HCT116 (cell line): Measurements from ENCODE around the gene SHCBP1. TPM values are rescaled to one million over a fixed set of nuclear protein-coding genes. Genes with fewer than 3 reads are reported as not detected.

Experiments
- ATAC-seq: fragments of 200-7000 bp; cut with Tn5 transposase; 2 replicates; pipeline ENCODE4 v1.9.1; 2020; ENCODE audit warnings: mild to moderate bottlenecking, moderate library complexity
- BruUV-seq: library from RNA; stranded (reverse); fragments of 400-500 nt; replicated peaks from 2 replicates; lab custom pipeline; 2021; lab: Mats Ljungman, UMichigan
- CTCF ChIA-PET: fragments of 300-600 bp; sonication (Branson Sonifier 250); formaldehyde crosslinking; loops from one replicate; lab custom pipeline; 2021; ENCODE audit warnings: antibody characterized with exemption; lab: Charles Lee
- POLR2A ChIA-PET: fragments of 300-600, 350-600 bp; sonication (Branson Sonifier 250); formaldehyde crosslinking; loops from one replicate; lab custom pipeline; 2021; ENCODE audit warnings: antibody characterized with exemption; lab: Charles Lee
- RAD21 ChIA-PET, 2 experiments: fragments of 300-600 bp; sonication (Branson Sonifier 250); formaldehyde crosslinking; loops; one replicate each; lab custom pipeline; 2023; ENCODE audit warnings: low total read pairs in 2 of 2; ENCODE audit not compliant: uncharacterized antibody in 2 of 2, unreplicated experiment in 2 of 2, low non-redundant PET in 1 of 2; lab: Charles Lee
- DNase-seq: peaks from one replicate; pipeline ENCODE4 v3.0.0-alpha.2; 2010; ENCODE audit warnings: low read depth, low spot score
- H2AFZ ChIP-seq: fragments of 200-600 bp; shearing (Covaris generic), sonication (generic); 2 replicates; pipeline ENCODE4 v1.6.1; 2017; ENCODE audit warnings: low read depth, mixed run types, mixed read lengths, antibody characterized with exemption, low read length; ENCODE audit not compliant: poor library complexity, severe bottlenecking
- H3K27ac ChIP-seq: 2 replicates; pipeline ENCODE4 v1.5.1; 2012; ENCODE audit warnings: low read depth, low read length
- H3K27me3 ChIP-seq: fragments of 200-600 bp; sonication (generic); 2 replicates; pipeline ENCODE4 v1.6.1; 2016; ENCODE audit warnings: mixed run types, low read length, mixed read lengths; ENCODE audit not compliant: insufficient read depth
- H3K36me3 ChIP-seq, 2 experiments: fragments of 200-500 bp in 1 of 2; fragments of 200-600 bp in 1 of 2; sonication (Bioruptor generic) in 1 of 2; sonication (generic) in 1 of 2; 2 replicates each; pipeline versions ENCODE4 v1.5.1 to v1.6.1; 2014 to 2016; ENCODE audit warnings: low read length in 2 of 2, inconsistent platforms in 1 of 2, mixed read lengths in 1 of 2, mixed run types in 1 of 2; ENCODE audit not compliant: insufficient read depth in 2 of 2, control insufficient read depth in 1 of 2
- H3K4me1 ChIP-seq, 2 experiments: fragments of 200-600 bp in 1 of 2; sonication (generic) in 1 of 2; 2 replicates each; pipeline versions ENCODE4 v1.5.1 to v1.6.1; 2012 to 2017; ENCODE audit warnings: low read length in 2 of 2, inconsistent platforms in 1 of 2, mild to moderate bottlenecking in 1 of 2, mixed read lengths in 1 of 2, mixed run types in 1 of 2, moderate library complexity in 1 of 2; ENCODE audit not compliant: insufficient read depth in 2 of 2, control insufficient read depth in 1 of 2
- H3K4me2 ChIP-seq: fragments of 200-600 bp; sonication (generic); 2 replicates; pipeline ENCODE4 v1.6.1; 2017; ENCODE audit warnings: mixed run types, low read length, mixed read lengths
- H3K4me3 ChIP-seq, 2 experiments: fragments of 200-600 bp in 1 of 2; sonication (generic) in 1 of 2; replicated peaks in 1 of 2; 2 replicates each; pipeline ENCODE4 v1.5.1; 2011 to 2016; ENCODE audit warnings: low read length in 2 of 2, control low read depth in 1 of 2, low read depth in 1 of 2, mild to moderate bottlenecking in 1 of 2, mixed read lengths in 1 of 2, mixed run types in 1 of 2
- H3K79me2 ChIP-seq: fragments of 200-600 bp; sonication (generic); 2 replicates; pipeline ENCODE4 v1.6.1; 2017; ENCODE audit warnings: mild to moderate bottlenecking, mixed run types, low read length, moderate library complexity, mixed read lengths; ENCODE audit not compliant: insufficient read depth
- H3K9ac ChIP-seq: fragments of 200-600 bp; sonication (generic); 2 replicates; pipeline ENCODE4 v1.6.1; 2016; ENCODE audit warnings: low read length, mixed read lengths
- H3K9me2 ChIP-seq: fragments of 200-600 bp; sonication (generic), shearing (Covaris generic); 2 replicates; pipeline ENCODE4 v1.6.1; 2017; ENCODE audit warnings: mixed run types, mild to moderate bottlenecking, moderate library complexity; ENCODE audit not compliant: insufficient read depth
- H3K9me3 ChIP-seq, 2 experiments: fragments of 200-500 bp in 1 of 2; fragments of 200-600 bp in 1 of 2; sonication (Bioruptor generic) in 1 of 2; sonication (generic) in 1 of 2; 2 replicates each; pipeline ENCODE4 v1.6.1; 2014 to 2017; ENCODE audit warnings: low read length in 2 of 2, mixed read lengths in 2 of 2, inconsistent platforms in 1 of 2, low read depth in 1 of 2, mild to moderate bottlenecking in 1 of 2, mixed run types in 1 of 2, moderate library complexity in 1 of 2; ENCODE audit not compliant: control insufficient read depth in 1 of 2, insufficient read depth in 1 of 2
- H4K20me1 ChIP-seq: fragments of 200-600 bp; sonication (generic), shearing (Covaris generic); 2 replicates; pipeline ENCODE4 v1.6.1; 2017; ENCODE audit warnings: mixed run types, mild to moderate bottlenecking, moderate library complexity; ENCODE audit not compliant: insufficient read depth
- CBX3 ChIP-seq: IDR thresholded peaks from 2 replicates; pipeline ENCODE4 v1.6.1; 2012; ENCODE audit warnings: low read depth
- CEBPB ChIP-seq: IDR thresholded peaks from 2 replicates; pipeline ENCODE4 v1.6.1; 2012; ENCODE audit warnings: low read depth
- CTCF ChIP-seq, 3 experiments: fragments of 200-600 bp in 1 of 3; sonication (generic) in 1 of 3; IDR thresholded peaks in 2 of 3; conservative IDR thresholded peaks in 1 of 3; 2 replicates each; pipeline ENCODE4 v1.5.1; 2012 to 2017; ENCODE audit warnings: low read depth in 2 of 3, low read length in 2 of 3, antibody characterized with exemption in 1 of 3, borderline replicate concordance in 1 of 3, control low read depth in 1 of 3, mild to moderate bottlenecking in 1 of 3, mixed read lengths in 1 of 3, mixed run types in 1 of 3, moderate library complexity in 1 of 3; ENCODE audit not compliant: insufficient read depth in 1 of 3
- EGR1 ChIP-seq: IDR thresholded peaks from 2 replicates; pipeline ENCODE4 v1.6.1; 2012; ENCODE audit warnings: low read depth
- EZH2phosphoT487 ChIP-seq: fragments of 200-600 bp; IDR thresholded peaks from 2 replicates; pipeline ENCODE4 v1.6.1; 2018; ENCODE audit warnings: antibody characterized with exemption, borderline replicate concordance
- FOSL1 ChIP-seq: IDR thresholded peaks from 2 replicates; pipeline ENCODE4 v1.6.1; 2012; ENCODE audit warnings: low read depth
- MAX ChIP-seq: IDR thresholded peaks from 2 replicates; pipeline ENCODE4 v1.6.1; 2012
- POLR2A ChIP-seq: IDR thresholded peaks from 2 replicates; pipeline ENCODE4 v1.7.0; 2011; ENCODE audit warnings: borderline replicate concordance; ENCODE audit not compliant: insufficient read depth, insufficient read length; ENCODE audit errors: extremely low read depth
- POLR2AphosphoS5 ChIP-seq: IDR thresholded peaks from 2 replicates; pipeline ENCODE4 v1.6.1; 2011; ENCODE audit warnings: mild to moderate bottlenecking, low read depth, low read length, moderate library complexity
- RAD21 ChIP-seq: IDR thresholded peaks from 2 replicates; pipeline ENCODE4 v1.6.1; 2012; ENCODE audit warnings: low read depth, mild to moderate bottlenecking
- SIN3A ChIP-seq: IDR thresholded peaks from 2 replicates; pipeline ENCODE4 v1.6.1; 2012; ENCODE audit warnings: low read depth
- SP1 ChIP-seq: IDR thresholded peaks from 2 replicates; pipeline ENCODE4 v1.6.1; 2012; ENCODE audit warnings: low read depth
- SRF ChIP-seq: IDR thresholded peaks from 2 replicates; pipeline ENCODE4 v1.6.1; 2012; ENCODE audit warnings: low read depth
- TCF7L2 ChIP-seq: IDR thresholded peaks from 2 replicates; pipeline ENCODE4 v1.7.0; 2011; ENCODE audit warnings: borderline replicate concordance, inconsistent platforms; ENCODE audit not compliant: insufficient read depth, insufficient read length; ENCODE audit errors: extremely low read depth
- YY1 ChIP-seq: IDR thresholded peaks from 2 replicates; pipeline ENCODE4 v1.6.1; 2011; ENCODE audit warnings: low read length, low read depth, moderate library complexity, mild to moderate bottlenecking; ENCODE audit not compliant: insufficient replicate concordance; ENCODE audit errors: extremely low read depth
- ZBTB33 ChIP-seq: IDR thresholded peaks from 2 replicates; pipeline ENCODE4 v1.6.1; 2011; ENCODE audit warnings: mild to moderate bottlenecking, low read length, moderate library complexity; ENCODE audit not compliant: insufficient replicate concordance; ENCODE audit errors: extremely low read depth
- ZFX ChIP-seq: fragments of 450-650 bp; IDR thresholded peaks from 2 replicates; pipeline ENCODE4 v1.6.1; 2017
- intact Hi-C: fragments of 100-400 bp; cut with micrococcal nuclease; formaldehyde crosslinking; loops from 2 replicates; pipeline ENCODE4 v1.10.0; 2022
- total RNA-seq: library from RNA; stranded (reverse); gene quantifications from one replicate; pipeline ENCODE4 v1.2.1, GENCODE V29; 2021; ENCODE audit not compliant: unreplicated experiment

Gene SHCBP1
- total RNA-seq, 1 experiment from 2014 or later: 33.3 TPM

GRCh38 chr16:46577988-46578579 is 43.1 kb downstream of the SHCBP1 start:
- peaks cover 5 to 6% of the 10 kb centered on the region in 2 experiments; a peak in 3 of 4 replicates for H3K36me3 ChIP-seq
- DNase-seq: no peak
- no peak overlapping the region for H3K4me2 ChIP-seq
- ChIA-PET RAD21 (no interaction called here), CTCF (no interaction called here), POLR2A (no interaction called here)
- ATAC-seq: no peak
- TF ChIP-seq EZH2phosphoT487: no peak
- no peak for TF ChIP-seq CTCF (IDR thresholded peaks at IDR 0.05 in 2 of 3, conservative IDR thresholded peaks at IDR 0.05 in 1 of 3; ENCODE audit: borderline replicate concordance in 1 of 3, insufficient read depth in 1 of 3, low read depth in 2 of 3, low read length in 2 of 3)
- no peak for TF ChIP-seq SRF
- no peak for TF ChIP-seq MAX
- TF ChIP-seq EGR1: no peak
- TF ChIP-seq SIN3A: no peak
- TF ChIP-seq RAD21: no peak
- TF ChIP-seq POLR2AphosphoS5: no peak
- no peak for TF ChIP-seq CBX3
- TF ChIP-seq YY1: no peak
- TF ChIP-seq TCF7L2: no peak
- TF ChIP-seq ZFX: no peak
- no peak for TF ChIP-seq ZBTB33
- TF ChIP-seq FOSL1: no peak
- no peak for TF ChIP-seq SP1
- TF ChIP-seq CEBPB: no peak
- no peak for TF ChIP-seq POLR2A
- no TSS peak for BruUV-seq
- no peaks in the 10 kb centered on the region for H3K9me2 ChIP-seq
- H3K4me3 ChIP-seq: no peak overlapping the region
- H3K4me1 ChIP-seq: peaks cover 3 to 9% of the 10 kb centered on the region in 2 experiments; a peak in 3 of 4 replicates
- no peak overlapping the region for H3K9ac ChIP-seq
- intact Hi-C loops: no loop called here
- no peaks in the 10 kb centered on the region for H3K9me3 ChIP-seq
- H2AFZ ChIP-seq: no peak overlapping the region
- H3K27me3 ChIP-seq: no peaks in the 10 kb centered on the region
- no peak overlapping the region for H3K27ac ChIP-seq
- H4K20me1 ChIP-seq: no peaks in the 10 kb centered on the region
- no peaks in the 10 kb centered on the region for H3K79me2 ChIP-seq
